GM18868 (cell line): ENCODE results near the gene KRT34.
"Not testable (repeated sequence)": the region's sequence is repeated elsewhere in the genome, so short reads cannot be mapped to it uniquely, and the experiment has no call there.

ENCODE experiments used
- ATAC-seq: cut with Tn5 transposase; IDR thresholded peaks from one replicate; pipeline ENCODE4 v1.9.1; 2021; ENCODE audit warnings: mild to moderate bottlenecking, moderate library complexity; ENCODE audit not compliant: unreplicated experiment

KRT34 gene

GRCh38 chr17:41381943-41382342 lies at the start of gene KRT34:
TSS of gene KRT34 (minus strand) at chr17:41382306. CDS start at chr17:41382246, 60 bp downstream.
- ATAC-seq: not testable (repeated sequence)

- ATAC-seq: not testable (repeated sequence)
These were observed 48.3 kb upstream of the KRT34 start for GRCh38 chr17:41430376-41430775.

- no peak for ATAC-seq
These were observed 47.6 kb upstream of the KRT34 start for GRCh38 chr17:41429667-41430066.

- no peak for ATAC-seq
These were observed 46.6 kb upstream of the KRT34 start for GRCh38 chr17:41428591-41429291.

- ATAC-seq: no peak
These were observed 42.1 kb upstream of the KRT34 start, which contains the start of gene KRT37 for GRCh38 chr17:41424111-41424635. TSS of gene KRT37 (minus strand) at chr17:41424585. CDS start at chr17:41424523, 62 bp downstream.

GRCh38 chr17:41422586-41422985 lies 40.5 kb upstream of the KRT34 start:
- ATAC-seq: not testable (repeated sequence)

GRCh38 chr17:41421617-41422016 lies 39.5 kb upstream of the KRT34 start:
- ATAC-seq: no peak

- ATAC-seq: no peak
These were observed 39.0 kb upstream of the KRT34 start for GRCh38 chr17:41421116-41421515.

- no peak for ATAC-seq
These were observed 38.0 kb upstream of the KRT34 start for GRCh38 chr17:41420134-41420533.

GRCh38 chr17:41419716-41420115 lies 37.6 kb upstream of the KRT34 start:
- ATAC-seq: no peak

- ATAC-seq: no peak
These were observed 36.2 kb upstream of the KRT34 start for GRCh38 chr17:41418116-41418860.

GRCh38 chr17:41417576-41418015 lies 35.5 kb upstream of the KRT34 start:
- ATAC-seq: no peak

- no peak for ATAC-seq
These were observed 35.0 kb upstream of the KRT34 start for GRCh38 chr17:41417127-41417526.

- ATAC-seq: no peak
These were observed 34.4 kb upstream of the KRT34 start for GRCh38 chr17:41416479-41416878.

GRCh38 chr17:41415833-41416335 lies 33.8 kb upstream of the KRT34 start:
- no peak for ATAC-seq

GRCh38 chr17:41415411-41415810 lies 33.3 kb upstream of the KRT34 start:
- no peak for ATAC-seq

GRCh38 chr17:41413982-41414381 lies 31.9 kb upstream of the KRT34 start:
- no peak for ATAC-seq

GRCh38 chr17:41413353-41413957 lies 31.3 kb upstream of the KRT34 start:
- no peak for ATAC-seq

GRCh38 chr17:41411072-41411840 lies 29.1 kb upstream of the KRT34 start:
- ATAC-seq: no peak

GRCh38 chr17:41407226-41407625 lies 25.1 kb upstream of the KRT34 start:
- ATAC-seq: no peak
